Superior temporal gyrus (tissue), 1 donor: ENCODE data around the gene ADD3.
"Not testable (repeated sequence)": the region's sequence is repeated elsewhere in the genome, so short reads cannot be mapped to it uniquely, and the experiment has no call there.

Experiments used
- DNase-seq: peaks from one replicate; pipeline ENCODE4 v3.0.0-alpha.2; 2016; ENCODE audit errors: extremely low spot score

Gene ADD3

DNA sequence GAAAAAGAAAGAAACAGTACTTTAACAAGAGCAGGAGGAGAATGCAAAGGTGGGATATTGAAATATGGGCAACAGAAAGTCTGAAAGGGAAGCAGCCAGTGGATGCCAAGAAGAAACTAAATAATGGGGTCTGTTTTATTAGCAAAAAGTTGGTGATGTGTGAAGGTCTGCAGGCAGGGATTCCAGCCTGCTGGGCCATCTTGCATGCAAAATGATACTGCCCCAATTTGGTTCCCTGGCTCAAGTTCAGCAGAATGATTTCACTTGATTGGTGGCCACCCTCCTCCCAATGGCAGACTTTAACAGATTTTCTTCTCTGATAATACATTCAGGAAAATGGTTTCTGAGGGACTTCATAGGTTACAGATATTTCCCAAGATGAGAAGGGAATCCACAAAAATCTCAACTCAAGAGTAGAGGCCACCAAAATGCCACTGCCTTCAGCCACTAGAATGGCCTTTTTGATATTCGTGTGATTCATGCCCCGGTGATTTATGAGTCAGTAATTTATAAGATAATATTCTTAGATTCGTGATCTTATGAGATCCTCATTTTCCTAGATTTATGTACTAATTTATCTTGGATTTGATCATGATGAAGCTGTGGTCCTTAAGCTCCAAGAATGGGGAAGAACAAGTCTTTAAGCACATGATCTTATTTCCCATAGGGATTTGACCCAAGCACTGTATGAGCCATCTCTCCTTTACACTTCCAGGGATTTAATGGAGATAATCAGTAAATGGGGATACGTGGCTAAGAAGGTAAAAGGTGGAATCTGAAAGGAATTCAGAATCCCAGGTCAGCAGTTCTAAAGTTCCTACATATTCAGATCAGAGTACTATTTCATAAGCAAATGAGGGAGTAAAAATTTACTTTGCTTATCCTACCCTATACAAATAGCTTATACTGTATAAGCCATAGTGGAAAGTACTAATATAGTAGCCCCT lies 32.3 kb upstream of the ADD3 start:
- no peak for DNase-seq

DNA sequence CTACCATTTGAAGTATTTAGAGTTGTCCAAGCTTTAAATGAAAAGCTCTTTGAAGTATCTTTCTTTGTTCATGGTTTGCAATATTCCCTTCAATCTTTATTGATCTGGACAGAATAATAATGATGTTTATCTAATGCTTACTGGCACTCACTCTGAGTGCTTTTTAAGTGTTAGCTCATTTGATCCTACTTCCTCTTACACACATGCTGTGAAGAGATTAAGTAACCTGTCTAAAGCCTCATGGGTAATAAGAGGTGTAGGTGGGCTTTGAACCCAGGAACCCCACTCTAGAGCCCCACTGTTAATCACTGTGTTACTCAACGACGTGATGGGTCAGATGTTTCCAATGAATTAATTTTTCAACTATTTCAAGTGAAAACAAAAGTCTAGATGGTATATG lies 31.1 kb upstream of the ADD3 start:
- no peak for DNase-seq

DNA sequence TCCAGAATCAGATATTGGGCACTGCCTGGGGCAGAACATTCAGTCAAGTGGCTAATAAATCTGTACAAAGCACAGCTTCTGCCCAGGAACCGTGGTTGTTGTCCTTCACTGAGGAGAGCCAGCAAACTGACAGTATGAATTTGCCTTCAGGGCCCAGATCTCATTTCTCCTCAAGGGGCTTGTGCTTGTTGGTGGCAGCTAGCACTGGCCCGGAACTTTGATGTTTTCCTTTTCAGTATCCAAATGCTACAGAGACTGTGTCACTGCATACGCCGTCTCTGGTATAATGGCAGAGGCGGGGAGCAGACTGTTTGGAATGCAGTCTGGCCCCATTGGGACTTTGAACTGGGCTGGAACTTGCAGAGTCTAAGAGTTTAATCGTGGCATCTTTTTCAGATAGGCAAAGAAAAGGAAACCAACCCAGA lies 30.4 kb upstream of the ADD3 start:
- DNase-seq: no peak

DNA sequence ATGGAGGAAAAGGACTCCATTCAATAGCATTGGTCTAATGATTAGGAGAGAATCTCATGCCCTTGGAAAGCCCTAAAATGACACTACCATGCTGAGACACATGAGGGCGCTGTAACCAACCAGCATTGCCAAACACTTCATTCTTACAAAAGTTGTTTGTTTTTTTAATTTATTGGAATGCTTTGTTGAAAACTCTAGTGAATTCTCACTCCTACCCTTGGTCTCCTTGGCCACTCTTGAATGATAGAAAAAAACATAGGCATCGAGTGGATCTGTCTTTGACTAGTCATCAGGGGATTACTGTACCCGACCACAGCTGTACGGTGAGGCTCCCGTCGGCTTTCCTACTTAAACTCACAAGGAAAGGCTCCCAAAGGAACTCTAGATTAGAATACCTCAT lies 29.3 kb upstream of the ADD3 start:
- peak; percentile 84 for DNase-seq

DNA sequence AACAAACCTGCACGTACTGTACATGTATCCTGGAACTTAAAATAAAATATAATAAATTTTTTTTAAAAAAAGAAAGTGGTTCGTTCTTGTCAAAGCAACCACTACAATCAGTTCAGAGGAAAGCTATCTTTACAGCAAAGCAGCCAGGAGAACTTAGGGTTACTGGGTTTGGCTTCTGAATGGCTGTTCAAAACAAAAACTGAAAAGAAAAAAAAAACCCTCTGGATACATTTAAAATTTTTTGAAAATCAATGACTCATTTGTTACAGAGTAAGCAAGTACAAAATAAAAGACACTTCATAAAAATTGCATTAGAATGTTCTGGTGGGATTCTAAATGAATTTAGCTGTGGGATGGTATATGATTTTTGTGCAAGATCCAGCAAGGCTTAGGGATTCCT lies 28.6 kb upstream of the ADD3 start:
- DNase-seq: no peak

DNA sequence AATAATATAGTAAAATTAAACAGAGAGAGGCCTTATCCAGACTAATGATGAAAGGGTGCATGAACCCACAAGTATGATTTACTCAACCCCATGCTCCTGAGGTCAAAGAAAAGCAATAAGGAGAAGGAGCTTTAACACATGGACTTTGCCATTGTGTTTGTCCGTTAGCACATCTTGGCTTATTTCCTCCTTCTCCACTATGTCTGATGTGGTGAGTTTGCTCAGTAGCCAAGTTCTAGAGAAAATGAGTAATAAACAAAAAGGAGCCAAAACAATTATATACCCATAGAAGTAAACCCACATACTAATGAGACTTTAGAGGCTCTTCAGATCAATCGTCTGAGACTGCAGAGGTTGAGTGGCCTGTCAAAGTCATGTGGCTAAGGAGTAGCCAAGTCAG lies 26.1 kb upstream of the ADD3 start:
- no peak for DNase-seq

DNA sequence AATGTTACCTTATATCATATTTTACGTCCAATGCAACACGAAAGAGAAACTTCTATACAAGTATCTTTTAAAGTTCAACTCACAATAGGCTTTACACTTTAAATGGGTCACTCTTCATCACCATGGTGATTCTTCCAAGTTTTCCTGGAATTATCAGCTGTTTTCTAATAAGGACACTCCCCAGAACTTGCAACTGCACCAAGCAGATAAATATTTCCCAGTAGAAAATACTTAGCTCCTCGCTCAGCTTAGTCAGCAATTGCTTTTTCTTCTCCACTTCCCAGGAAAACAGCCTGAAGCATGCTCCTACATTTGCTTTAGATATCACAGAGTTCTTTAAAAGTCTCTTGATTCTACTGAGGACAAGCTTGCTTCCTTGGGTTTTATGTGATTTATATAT lies 25.7 kb upstream of the ADD3 start:
- no peak for DNase-seq

DNA sequence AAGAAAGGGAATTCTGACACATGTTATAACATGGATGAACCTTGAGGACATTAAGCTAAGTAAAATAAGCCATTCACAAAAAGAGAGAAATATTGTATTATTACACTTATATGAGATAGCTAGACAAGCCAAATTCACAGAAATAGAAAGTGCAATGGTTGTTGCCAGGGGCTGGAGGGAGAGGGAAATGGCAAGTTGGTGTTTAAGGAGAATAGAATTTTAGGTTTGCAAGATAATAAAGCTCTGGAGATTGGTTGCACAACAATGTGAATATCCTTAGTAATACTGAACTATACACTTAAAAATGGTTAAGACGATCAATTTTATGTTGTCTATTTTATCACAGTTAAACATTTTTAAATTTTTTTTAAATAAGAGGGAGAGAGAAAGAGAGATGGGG lies 25.0 kb upstream of the ADD3 start:
- DNase-seq: no peak

DNA sequence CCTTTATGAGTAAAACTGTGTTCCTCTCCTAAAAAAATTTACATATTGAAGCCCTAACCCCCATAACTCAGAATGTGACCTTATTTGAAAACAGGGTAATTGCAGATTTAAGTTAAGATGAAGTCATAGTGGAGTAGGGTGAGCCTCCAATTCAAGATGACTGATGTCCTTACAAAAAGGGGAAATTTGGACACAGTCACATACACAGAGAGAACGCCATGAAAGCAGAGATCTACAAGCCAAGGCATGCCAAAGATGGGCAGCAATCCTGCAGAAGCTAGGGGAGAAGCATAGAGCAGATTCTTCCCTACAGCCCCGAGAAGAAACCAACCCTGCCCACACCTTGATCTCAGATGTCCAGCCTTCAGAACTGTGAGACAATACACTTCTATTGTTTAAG lies 23.8 kb upstream of the ADD3 start:
- no peak for DNase-seq

DNA sequence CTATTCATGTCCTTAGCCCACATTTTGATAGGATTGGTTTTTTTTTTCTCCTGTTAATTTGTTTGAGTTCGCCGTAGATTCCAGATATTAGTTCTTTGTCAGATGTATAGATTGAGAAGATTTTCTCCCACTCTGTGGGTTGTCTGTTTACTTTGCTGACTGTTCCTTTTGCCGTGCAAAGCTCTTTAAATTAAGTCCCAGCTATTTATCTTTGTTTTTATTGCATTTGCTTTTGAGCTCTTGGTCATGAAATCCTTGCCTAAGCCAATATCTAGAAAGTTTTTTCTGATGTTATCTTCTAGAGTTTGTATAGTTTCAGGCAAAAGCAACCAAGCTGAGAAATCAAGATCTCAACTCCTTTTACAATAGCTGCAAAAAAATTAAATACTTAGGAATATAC lies 22.0 kb upstream of the ADD3 start:
- not testable (repeated sequence) for DNase-seq

DNA sequence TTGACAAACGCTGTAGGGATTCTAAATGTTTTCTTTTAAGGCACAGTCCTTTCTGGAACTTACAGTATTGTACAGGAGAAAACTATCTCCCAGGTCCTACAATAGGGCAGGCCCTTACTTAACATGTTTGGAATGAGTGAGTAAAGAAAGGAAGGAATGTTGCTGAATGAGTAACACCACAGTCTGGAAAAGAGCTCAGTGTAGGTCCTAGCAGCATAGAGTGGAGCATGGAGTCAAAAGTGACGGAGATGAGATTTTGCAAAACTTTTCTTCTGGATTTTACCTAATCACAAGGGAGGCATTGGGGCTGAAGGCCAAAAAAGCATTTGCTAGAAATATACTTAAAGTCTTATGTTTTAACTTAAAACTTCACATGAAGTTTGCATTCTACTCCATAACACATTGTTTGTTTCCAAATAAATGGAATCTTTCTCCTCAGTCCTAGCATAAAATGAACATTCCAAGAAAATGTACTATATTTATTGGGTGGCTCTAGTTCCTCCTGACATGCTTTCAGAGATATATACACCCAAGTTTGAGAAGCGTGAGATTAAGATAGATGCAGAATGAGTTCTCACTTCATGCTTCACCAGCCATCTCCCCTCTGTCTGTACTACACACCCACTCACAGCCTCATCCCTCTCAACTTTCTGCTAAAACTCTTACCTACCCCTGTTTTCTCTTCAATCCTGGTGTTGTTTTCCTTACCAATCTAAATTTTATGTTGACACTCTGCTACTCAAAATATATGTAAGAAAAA lies 20.2 kb upstream of the ADD3 start:
- no peak for DNase-seq

DNA sequence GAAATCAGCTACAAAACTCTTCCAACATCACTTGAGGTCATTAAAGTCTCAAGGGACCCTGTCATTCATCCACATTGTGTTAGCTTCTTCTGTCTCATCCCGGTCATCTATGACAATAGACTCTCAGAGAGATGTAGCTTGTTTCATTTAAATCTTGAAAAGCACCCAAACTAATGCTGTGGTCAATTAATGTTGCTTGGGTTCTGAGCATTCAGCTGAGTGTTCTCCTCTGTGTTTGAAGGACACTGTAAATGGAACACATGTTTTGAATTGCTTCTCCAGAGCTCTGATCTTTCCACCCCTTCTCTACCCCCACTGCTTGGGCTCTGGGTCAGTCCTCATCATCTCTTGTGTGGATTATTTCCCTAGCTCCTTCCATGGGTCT lies 19.6 kb upstream of the ADD3 start:
- DNase-seq: no peak

DNA sequence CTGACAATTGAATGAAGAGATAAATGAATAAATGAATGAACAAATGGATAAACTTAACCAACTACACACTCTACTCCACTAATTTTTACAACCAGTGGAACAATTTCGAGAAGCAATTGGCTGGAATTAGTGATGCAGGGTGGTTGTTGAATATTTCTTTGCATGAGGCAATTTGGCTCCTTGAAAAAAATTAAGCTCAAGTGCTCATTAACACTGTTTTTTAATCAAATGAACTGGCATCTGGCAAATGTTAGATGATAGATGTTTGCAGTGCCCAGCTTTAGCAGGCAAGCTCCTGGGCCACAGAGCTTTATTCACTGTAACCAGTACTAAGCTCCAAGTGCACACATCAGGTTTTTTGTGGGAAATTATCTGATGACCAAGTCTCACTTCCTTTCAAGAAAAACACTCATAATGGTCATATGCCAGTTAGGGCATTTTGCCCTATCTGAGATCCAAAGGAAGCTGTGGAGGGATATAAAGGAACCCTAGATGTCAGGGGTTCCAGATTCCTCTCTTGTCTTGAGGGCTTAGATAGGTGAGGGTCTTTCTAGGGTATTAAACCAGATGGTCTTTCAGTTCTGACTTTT lies 16.4 kb upstream of the ADD3 start:
- no peak for DNase-seq

DNA sequence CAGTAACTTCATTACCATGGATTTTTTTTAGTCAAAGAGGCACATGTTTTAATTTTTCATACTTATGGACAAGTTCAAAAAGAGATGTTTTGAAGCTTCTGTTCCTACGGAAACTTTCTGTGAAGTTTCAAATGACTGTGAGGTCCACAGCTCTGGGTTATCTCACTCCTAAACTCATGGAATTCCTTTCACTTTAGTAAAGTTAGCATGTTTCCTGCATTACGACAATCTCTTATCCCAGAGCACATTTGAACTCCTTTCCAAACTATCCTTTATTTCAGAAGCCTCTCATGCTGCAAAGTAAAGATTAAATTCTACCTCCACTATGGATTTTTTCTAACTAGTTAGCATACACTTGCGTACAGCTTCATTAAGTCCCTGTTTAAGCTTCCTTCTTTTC lies 15.3 kb upstream of the ADD3 start:
- DNase-seq: no peak

DNA sequence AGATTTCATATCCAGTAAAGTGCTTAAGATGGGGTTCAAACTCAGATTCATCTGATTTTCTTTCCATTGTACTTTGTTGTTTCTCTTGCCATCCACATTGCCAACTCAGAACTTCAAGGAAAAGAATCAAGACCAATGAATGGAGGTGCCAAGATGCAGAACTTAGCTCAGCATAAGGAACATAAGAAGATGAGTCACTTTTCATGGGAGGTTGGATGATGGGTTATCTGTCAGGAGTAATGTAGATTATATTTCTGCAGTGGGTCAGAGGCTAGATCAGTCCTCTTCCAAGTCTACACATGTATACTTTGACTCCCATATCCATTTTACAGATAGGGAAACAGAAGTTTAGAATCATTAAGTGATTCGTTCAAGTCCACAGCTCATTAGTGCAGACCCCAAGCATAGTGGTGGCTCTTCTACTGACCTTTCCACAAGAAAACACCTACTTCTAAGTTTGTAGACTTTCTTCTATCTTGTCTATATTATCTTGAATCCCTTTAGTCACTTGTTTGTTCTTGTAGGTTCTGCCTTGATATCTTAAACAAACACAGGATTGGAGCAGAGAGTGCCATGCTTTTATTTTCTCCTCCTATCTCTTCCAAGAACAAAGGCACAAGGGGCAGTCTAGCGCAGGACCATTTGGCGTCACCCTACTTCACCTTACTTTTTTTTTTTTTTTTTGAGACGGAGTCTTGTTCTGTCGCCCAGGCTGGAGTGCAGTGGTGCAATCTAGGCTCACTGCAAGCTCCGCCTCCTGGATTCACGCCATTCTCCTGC lies 14.0 kb upstream of the ADD3 start:
- DNase-seq: no peak

DNA sequence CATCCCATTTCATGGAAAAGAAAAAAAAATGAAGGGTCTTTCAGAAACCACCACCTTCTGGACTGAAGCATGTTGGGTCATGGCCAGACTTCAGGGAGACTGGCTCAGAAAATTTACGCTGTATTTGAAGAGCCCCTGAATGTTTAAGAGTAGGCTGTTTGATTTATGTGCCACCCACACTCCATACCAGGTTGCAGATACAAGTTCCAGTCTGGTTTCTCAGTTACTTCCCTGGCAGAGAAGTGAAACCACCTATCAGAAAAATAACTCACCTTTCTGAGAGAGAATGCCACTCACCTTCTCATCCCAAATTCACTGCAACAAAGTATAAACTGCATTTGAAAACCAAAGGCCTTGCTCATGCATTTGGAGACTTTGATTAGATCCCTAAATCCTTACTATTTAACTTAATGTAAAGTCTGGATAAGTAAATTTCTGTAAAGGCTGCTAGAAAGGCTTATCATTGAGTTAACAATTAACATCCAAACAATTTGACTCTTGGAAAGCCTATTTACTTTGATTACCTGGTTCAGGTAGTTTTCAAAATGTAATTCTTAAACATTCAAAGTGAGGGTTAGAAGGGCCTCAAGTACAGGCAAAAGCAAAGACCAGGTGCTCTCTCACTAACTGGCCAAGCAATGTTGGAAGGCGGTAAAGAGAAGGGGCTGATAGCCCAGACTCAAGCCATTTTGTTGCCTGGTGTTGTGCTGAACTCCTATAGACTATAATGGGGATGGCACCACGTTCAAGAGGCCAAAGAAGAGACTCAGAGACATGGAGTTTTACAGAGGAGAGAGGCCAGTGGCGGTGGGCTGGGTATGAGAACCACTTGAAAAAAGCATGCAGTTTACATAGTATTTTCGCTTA lies 12.8 kb upstream of the ADD3 start:
- DNase-seq: no peak

DNA sequence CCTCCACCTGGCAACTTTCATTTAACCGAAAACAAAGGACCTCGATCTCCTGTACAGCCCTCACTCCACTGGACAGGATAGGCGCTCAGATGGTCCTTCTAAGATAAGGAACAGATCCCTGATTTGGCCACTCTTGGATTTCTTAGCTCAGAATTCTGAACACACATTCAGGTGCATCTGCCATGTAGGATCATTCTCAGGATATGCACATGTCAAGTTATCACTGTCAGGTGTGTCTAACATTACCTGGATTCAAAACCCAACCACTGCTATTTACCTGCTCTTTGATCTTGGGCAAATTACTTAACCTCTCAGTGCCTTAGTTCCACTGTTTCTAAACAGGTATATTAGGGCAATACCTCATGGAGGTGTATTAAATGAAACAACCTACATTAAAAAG lies 12.2 kb upstream of the ADD3 start:
- no peak for DNase-seq

DNA sequence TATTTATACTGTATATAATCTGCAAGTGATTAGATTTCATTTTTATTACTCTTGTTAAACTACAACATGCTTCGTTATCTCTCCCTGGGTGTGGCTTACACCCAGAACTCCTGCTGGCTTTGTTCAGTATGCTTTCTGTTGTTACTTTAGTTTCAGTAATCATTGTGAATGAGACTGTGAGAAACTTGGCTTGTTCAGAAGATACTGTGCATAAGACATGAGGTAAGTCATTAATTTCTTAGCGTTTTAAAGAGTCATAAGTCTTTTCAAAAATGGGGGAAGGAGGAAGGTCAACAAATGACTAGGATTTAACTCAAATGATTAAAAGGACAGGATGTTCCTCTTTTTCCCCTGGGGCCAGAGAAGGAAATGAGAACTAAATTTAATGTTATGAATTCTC lies 11.6 kb upstream of the ADD3 start:
- DNase-seq: no peak

DNA sequence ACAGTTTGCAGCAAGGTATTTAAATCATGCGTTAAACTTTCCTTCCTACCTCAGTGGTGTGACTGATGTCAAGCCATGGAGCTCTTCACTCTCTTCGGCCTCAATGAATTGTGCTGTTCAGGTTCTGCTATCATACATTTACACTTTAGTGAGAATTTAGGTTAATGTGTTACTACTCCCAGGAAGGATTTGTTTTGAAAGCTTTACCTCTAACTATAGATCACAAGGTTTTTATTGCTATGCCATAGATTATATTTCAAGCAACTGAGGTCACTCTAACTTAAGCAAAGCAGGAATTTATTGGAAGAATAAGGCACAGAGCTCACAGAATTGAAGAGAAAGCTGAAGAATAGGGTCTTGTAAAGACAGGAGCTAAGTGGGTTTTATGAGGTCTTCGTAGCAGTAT lies 11.0 kb upstream of the ADD3 start:
- DNase-seq: no peak

DNA sequence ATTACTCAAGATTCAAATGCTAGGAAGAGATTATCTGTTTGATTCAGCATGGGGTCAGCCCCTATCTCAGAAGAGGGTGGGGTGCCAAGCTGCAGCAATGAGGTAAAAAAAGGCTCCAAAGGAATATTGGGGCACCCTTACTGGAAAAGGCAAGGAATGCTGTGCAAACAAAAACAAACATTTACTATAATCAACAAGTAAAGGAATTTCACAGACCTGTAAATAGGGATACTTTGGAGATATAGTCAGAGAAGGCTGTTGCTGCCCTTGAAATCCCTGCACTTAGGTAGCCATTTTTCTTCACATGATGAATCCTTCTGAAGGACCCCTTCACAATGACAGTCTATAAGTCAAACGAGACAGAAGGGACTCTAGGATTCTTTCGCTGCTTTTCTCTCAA lies 10.6 kb upstream of the ADD3 start:
- DNase-seq: no peak

DNA sequence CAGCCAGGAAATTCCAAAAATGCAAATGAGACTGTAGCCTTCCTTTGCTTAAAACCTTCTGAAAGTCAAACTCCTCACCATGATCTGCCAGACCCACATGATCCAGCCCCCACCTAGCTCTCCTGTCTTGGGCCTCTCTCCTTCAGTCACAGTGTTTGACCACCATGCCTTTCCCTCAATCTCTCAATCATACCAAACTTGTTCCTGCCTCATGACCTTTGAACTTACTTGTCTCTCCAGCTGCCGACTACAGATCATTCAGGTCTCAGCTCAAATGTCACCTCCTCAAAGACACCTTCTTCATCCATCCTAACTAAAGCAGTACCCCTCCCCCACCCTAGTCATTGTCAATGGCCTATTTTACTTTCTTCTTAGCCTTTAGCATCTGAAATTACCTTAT lies 9.3 kb upstream of the ADD3 start:
- DNase-seq: no peak
